Chondrocyte (in vitro differentiated cells): ENCODE results near the gene COL11A1. TPM values are rescaled to one million over a fixed set of nuclear protein-coding genes. Genes with fewer than 3 reads are reported as not detected.
"Not testable (repeated sequence)": the region's sequence is repeated elsewhere in the genome, so short reads cannot be mapped to it uniquely, and the experiment has no call there.

Experiments used
- DNase-seq: peaks from one replicate; pipeline ENCODE4 v3.0.0; 2021; ENCODE audit warnings: mixed read lengths, low spot score
- H3K27ac Mint-ChIP-seq: one replicate; pipeline ENCODE4 v1.8.0; 2021; ENCODE audit warnings: mild to moderate bottlenecking, moderate library complexity, mixed read lengths; ENCODE audit not compliant: unreplicated experiment
- H3K27me3 Mint-ChIP-seq: 2 replicates; pipeline ENCODE4 v1.8.0; 2021; ENCODE audit warnings: low read depth, mixed read lengths
- H3K36me3 Mint-ChIP-seq: 2 replicates; pipeline ENCODE4 v1.8.0; 2021; ENCODE audit warnings: low read depth, mixed read lengths
- H3K4me1 Mint-ChIP-seq: 2 replicates; pipeline ENCODE4 v1.8.0; 2021; ENCODE audit warnings: low read depth, mild to moderate bottlenecking, mixed read lengths
- H3K4me3 Mint-ChIP-seq: one replicate; pipeline ENCODE4 v1.8.0; 2021; ENCODE audit warnings: mild to moderate bottlenecking, moderate library complexity, mixed read lengths; ENCODE audit not compliant: unreplicated experiment
- H3K9me3 Mint-ChIP-seq: 2 replicates; pipeline ENCODE4 v1.8.0; 2021; ENCODE audit warnings: low read depth, mixed read lengths
- total RNA-seq: library from RNA; stranded (reverse); gene quantifications from 3 replicates; pipeline ENCODE4 v1.2.1, GENCODE V29; 2021
- TF ChIP-seq, protein P1 (sequence below): fragments of 200-600 bp; sonication (generic); IDR thresholded peaks from 2 replicates; pipeline ENCODE4 v1.5.0; 2021; ENCODE audit warnings: antibody characterized with exemption, mild to moderate bottlenecking, moderate library complexity

The COL11A1 gene
- total RNA-seq, 1 donor from 2014 or later = 1,042 TPM

DNA sequence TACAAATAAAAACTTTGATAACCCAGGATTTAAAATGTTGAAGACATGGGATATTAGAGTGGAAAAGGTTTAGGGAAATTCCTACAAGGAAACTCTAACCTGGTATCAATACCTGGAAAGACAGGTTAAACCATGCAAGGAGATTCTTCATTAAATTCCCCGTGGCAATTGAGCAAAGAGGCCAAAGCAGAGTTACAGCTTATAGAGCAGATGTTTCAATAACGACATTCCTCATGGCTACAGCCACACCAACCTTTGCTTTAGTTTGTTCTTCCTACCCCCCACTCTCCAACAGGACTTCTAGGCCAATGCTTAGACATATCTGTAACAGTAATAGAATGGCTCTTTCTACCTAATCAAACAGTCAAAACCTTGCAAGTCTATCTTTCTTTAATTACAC, 271.3 kb downstream of the COL11A1 start:
- H3K9me3 Mint-ChIP-seq = peaks cover 9% of the 10 kb centered on the region
- H3K4me3 Mint-ChIP-seq = no peak overlapping the region
- no peaks in the 10 kb centered on the region for H3K27me3 Mint-ChIP-seq
- TF ChIP-seq, protein P1, sequence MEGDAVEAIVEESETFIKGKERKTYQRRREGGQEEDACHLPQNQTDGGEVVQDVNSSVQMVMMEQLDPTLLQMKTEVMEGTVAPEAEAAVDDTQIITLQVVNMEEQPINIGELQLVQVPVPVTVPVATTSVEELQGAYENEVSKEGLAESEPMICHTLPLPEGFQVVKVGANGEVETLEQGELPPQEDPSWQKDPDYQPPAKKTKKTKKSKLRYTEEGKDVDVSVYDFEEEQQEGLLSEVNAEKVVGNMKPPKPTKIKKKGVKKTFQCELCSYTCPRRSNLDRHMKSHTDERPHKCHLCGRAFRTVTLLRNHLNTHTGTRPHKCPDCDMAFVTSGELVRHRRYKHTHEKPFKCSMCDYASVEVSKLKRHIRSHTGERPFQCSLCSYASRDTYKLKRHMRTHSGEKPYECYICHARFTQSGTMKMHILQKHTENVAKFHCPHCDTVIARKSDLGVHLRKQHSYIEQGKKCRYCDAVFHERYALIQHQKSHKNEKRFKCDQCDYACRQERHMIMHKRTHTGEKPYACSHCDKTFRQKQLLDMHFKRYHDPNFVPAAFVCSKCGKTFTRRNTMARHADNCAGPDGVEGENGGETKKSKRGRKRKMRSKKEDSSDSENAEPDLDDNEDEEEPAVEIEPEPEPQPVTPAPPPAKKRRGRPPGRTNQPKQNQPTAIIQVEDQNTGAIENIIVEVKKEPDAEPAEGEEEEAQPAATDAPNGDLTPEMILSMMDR = no peak
- H3K36me3 Mint-ChIP-seq = peaks cover 2% of the 10 kb centered on the region
- no peak for DNase-seq
- peaks cover 13% of the 10 kb centered on the region for H3K4me1 Mint-ChIP-seq
- H3K27ac Mint-ChIP-seq = no peak overlapping the region

DNA sequence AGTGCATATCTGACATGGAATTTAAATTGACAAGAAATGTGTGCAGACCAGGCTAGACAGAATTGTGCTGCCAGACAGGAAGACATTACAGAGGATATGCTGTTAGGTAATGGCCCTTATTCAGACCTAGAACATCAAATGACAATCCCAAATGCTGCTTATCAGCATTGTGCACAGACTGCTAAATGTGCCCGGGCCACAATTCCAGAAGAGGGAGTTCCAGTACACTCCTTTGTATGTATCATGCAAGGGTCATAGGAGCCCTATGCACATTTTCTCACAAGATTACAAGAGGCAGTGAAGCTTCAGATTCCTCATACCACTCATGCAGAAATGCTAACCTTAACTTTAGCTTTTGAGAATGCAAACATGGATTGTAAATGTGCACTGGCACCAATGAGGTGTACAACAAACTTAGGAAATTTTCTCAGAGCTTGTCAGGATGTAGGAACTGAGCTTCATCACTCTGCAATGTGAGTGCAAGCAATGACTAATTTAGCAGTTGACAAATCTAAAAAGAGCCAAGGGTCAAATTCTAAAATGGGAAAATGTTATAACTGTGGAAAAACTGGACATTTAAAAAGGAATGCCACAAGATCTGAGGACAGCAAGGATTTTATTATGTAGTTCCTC, 273.5 kb downstream of the COL11A1 start:
- Mint-ChIP-seq H3K27me3 (no peaks in the 10 kb centered on the region), H3K4me3 (no peak overlapping the region), H3K36me3 (peaks cover 6% of the 10 kb centered on the region), H3K9me3 (peaks cover 18% of the 10 kb centered on the region), H3K4me1 (peaks cover 13% of the 10 kb centered on the region), H3K27ac (peak overlapping the region; percentile 83)
- TF ChIP-seq, protein P1 = peak; percentile 30
- no peak for DNase-seq

DNA sequence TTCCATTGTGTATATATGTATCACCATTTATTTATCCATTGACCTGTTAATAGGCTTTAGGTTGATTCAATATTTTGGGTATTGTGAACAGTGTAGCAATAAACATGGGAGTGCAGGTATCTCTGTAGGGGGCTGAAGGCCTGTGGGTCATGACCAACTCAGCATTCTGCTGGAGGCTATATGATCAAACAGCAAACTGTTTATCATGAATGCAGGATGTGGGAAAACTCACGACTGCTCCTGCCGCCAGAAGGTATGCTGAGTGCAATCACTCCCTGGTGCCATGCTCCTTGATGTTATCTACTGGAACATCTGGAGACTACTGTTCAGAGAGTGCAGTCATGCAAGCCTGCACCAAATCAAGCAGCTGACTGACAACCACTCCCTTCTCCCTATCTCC, 275.2 kb downstream of the COL11A1 start:
- Mint-ChIP-seq H3K27ac (no peak overlapping the region), H3K4me1 (peaks cover 13% of the 10 kb centered on the region), H3K9me3 (peaks cover 18% of the 10 kb centered on the region), H3K36me3 (peaks cover 8% of the 10 kb centered on the region), H3K27me3 (peaks cover 2% of the 10 kb centered on the region), H3K4me3 (no peak overlapping the region)
- TF ChIP-seq, protein P1 = no peak
- DNase-seq = no peak

DNA sequence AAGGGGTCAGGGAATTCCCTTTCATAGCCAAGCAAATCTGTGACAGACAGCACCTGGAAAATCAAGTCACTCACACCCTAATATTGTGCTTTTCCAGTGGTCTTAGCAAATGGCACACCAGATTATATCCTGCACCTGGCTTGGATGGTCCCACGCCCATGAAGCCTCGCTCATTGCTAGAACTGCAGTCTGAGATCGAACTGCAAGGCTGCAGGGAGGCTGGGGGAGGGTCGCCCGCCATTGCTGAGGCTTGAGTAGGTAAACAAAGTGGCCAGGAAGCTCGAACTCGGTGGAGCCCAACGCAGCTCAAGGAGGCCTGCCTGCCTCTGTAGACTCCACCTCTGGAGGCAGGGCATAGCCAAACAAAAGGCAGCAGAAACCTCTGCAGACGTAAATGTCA, 281.6 kb downstream of the COL11A1 start:
- not testable (repeated sequence) for H3K9me3 Mint-ChIP-seq, H3K4me3 Mint-ChIP-seq, H3K27ac Mint-ChIP-seq, DNase-seq, H3K4me1 Mint-ChIP-seq, H3K27me3 Mint-ChIP-seq, H3K36me3 Mint-ChIP-seq
